AML-193 (cell line): ENCODE measurements around the gene BEGAIN.
"Not testable (repeated sequence)": the region's sequence is repeated elsewhere in the genome, so short reads cannot be mapped to it uniquely, and the experiment has no call there.

Experiments
- DNase-seq, 2 experiments: peaks; one replicate each; lab custom pipeline; 2025; lab: John Stamatoyannopoulos, UW

The BEGAIN gene

DNA sequence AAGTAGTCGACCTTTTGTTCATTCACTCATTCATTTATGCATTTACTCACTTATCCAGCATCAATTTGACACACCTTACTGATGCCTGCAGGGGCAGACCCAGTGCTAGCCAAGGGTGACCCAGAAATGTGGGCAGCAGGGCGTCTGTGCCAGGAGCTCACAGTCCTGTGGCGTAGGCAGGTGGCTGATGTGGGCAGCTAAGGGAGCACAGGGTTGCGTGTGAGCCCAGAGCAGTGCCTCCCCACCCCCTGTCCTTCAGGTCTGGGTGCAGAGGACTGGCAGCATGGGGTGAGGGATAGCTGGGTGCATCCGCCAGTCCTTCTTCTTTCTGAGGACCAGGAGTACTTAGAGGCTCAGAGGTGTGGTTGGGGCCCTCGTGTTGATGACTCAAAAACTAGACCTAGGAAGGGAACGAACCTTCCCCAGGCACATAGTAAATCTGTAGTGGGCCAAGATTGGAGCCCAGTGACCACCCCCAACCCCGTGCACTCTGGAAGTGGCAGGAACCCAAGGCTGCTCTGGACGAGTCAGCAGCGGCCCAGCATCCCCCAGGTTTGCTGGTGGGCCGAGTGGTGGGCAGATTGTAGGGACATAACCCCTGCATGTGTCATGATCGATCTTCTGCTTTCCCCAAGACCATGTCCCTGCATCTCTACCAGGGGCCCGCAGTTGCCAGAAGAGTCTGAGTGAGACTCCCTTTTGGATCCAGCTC lies 63.9 kb downstream of the BEGAIN start:
- DNase-seq = no peak

DNA sequence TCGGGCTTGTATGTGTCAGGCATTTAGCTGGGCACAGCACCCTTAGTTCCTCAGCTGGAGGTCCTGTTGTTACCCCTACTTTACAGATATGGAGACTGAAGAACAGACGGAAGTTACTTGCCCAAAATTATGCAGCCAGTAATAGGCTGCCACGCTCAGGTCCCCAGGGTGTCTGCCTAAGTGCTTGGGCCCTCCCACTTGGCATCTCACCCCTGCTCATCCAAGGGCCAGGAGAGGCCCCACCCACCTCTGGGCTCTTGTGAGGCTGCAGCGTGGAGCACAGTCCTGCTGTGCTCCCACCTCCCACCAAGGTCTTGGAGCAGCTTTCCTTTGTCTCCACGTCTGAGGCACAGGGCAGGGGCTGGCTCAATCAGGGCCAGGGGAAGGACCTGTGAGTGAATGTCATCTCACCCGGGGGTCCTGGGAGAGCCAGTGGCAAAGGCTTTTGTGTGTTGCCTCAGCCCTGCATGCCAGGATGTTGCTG lies 64.6 kb downstream of the BEGAIN start:
- no peak for DNase-seq

DNA sequence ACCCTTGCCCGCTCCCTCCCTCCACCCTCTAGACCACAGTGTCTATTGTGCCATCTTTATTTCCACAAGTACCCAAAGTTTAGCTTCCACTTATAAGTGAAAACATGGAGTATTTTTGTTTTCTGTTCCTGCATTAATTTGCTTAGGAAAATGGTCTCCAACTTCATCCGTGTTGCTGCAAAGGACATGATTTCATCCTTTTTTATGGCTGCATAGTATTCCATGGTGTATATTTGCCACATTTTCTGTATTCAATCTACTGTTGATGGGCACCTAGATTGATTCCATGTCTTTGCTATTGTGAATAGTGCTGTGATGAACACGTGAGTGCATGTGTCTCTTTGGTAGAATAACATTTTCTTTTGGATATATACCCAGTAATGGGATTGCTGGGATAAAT lies 81.2 kb downstream of the BEGAIN start:
- not testable (repeated sequence) for DNase-seq

GRCh38 chr14:100504372-100505078 lies 82.7 kb downstream of the BEGAIN start:
- DNase-seq = no peak

GRCh38 chr14:100503251-100503650 lies 84.0 kb downstream of the BEGAIN start:
- DNase-seq = no peak

- no peak for DNase-seq
Measured at GRCh38 chr14:100502622-100503220, 84.5 kb downstream of the BEGAIN start.

GRCh38 chr14:100500128-100500527 lies 87.1 kb downstream of the BEGAIN start:
- DNase-seq = no peak

DNA sequence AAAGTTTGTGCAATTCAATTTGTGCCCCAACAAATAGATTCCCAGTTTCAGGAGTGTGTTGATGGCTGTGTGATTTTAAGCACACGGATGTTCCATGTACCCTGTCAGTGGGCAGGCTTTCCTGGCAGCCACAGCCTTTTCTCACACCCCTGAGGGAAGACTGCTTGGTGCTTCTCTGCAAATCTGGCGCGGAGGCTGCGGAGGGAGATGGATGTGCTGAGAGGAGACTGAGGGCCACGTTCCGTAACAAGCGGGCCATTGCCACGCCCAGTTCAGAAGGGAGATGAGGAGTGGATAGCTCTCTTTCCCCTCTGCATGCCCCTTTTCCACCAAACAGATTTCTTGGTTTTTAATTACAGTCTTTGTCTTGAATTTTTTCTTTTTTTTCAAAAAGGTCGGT lies 89.1 kb downstream of the BEGAIN start:
- no peak for DNase-seq

- DNase-seq = no peak
Measured at GRCh38 chr14:100495917-100496316, 91.3 kb downstream of the BEGAIN start.

GRCh38 chr14:100494645-100495044 lies 92.6 kb downstream of the BEGAIN start:
- no peak for DNase-seq

GRCh38 chr14:100490252-100490651 lies 97.0 kb downstream of the BEGAIN start:
- DNase-seq = no peak

- DNase-seq = no peak
Measured at GRCh38 chr14:100488057-100488456, 99.2 kb downstream of the BEGAIN start.

- no peak for DNase-seq
Measured at GRCh38 chr14:100487304-100487703, 99.9 kb downstream of the BEGAIN start.
